Gastrocnemius medialis (tissue), 4 donors: ENCODE data around the gene ALX3. TPM values are rescaled to one million over a fixed set of nuclear protein-coding genes. Genes with fewer than 3 reads are reported as not detected.
A peak's percentile ranks its signal among the peaks of the same experiment; 100 is the strongest.

Experiments used
- ATAC-seq, 2 donors: fragments of 150-250 bp; one replicate each; pipeline ENCODE4 v1.9.1; 2016
- DNase-seq, 2 donors: peaks; one replicate each; pipeline ENCODE4 v3.0.0-alpha.2; 2019
- H3K27ac ChIP-seq, 4 donors: fragments of 200-600 bp; sonication (generic); 1 replicate in 1 of 4; 2 replicates in 3 of 4; pipeline ENCODE4 v1.5.1; 2016 to 2018; ENCODE audit warnings: mild to moderate bottlenecking in 2 of 4, moderate library complexity in 1 of 4
- H3K27me3 ChIP-seq, 3 donors: fragments of 200-600 bp; sonication (generic) in 2 of 3; 1 replicate in 1 of 3; 2 replicates in 2 of 3; pipeline versions ENCODE4 v1.5.1 to v1.6.0; 2016 to 2019; ENCODE audit warnings: mild to moderate bottlenecking in 1 of 3, moderate library complexity in 1 of 3
- H3K36me3 ChIP-seq, 2 donors: fragments of 200-600 bp; sonication (generic) in 1 of 2; one replicate each; pipeline ENCODE4 v1.5.1; 2017 to 2018
- H3K4me1 ChIP-seq, 2 donors: fragments of 200-600 bp; sonication (generic) in 1 of 2; one replicate each; pipeline ENCODE4 v1.5.1; 2016 to 2017; ENCODE audit warnings: mild to moderate bottlenecking in 2 of 2
- H3K4me3 ChIP-seq, 4 donors: fragments of 200-600 bp; sonication (generic) in 3 of 4; 1 replicate in 1 of 4; 2 replicates in 3 of 4; pipeline ENCODE4 v1.5.1; 2016 to 2019; ENCODE audit warnings: mild to moderate bottlenecking in 2 of 4
- H3K9me3 ChIP-seq, 3 donors: fragments of 200-600 bp; sonication (generic) in 2 of 3; 1 replicate in 1 of 3; 2 replicates in 2 of 3; pipeline ENCODE4 v1.5.1; 2016 to 2019
- POLR2A ChIP-seq, 2 donors: fragments of 450-650 bp; IDR thresholded peaks; one replicate each; pipeline ENCODE4 v1.6.1; 2017; ENCODE audit warnings: antibody characterized with exemption in 2 of 2, mild to moderate bottlenecking in 2 of 2, moderate library complexity in 2 of 2
- in situ Hi-C, 4 donors: fragments of 200-750 bp; cut with MboI; loops; one replicate each; pipeline versions ENCODE4 v1.15.0 to v1.8.0; 2017; ENCODE audit warnings: low sequenced_read_pairs in 4 of 4
- intact Hi-C: fragments of 100-400 bp; cut with DNase I; formaldehyde crosslinking; loops from one replicate; pipeline ENCODE4 v1.15.1; 2023; ENCODE audit warnings: low total_unique reads
- total RNA-seq, 4 donors: library from RNA; depleted of rRNA; stranded (reverse); fragments of >200 nt; gene quantifications; one replicate each; pipeline versions ENCODE4 v1.1.0 to v1.2.3, GENCODE V29; 2016
- TF ChIP-seq, protein P1 (sequence below), 5 experiments: fragments of 450-650 bp in 3 of 5; fragments of 200-600 bp in 2 of 5; sonication (generic) in 2 of 5; IDR thresholded peaks in 4 of 5; conservative IDR thresholded peaks in 1 of 5; 1 replicate in 4 of 5; 2 replicates in 1 of 5; pipeline ENCODE4 v1.5.1; 2016 to 2019; ENCODE audit warnings: antibody characterized with exemption in 5 of 5, mild to moderate bottlenecking in 3 of 5, moderate library complexity in 3 of 5

Gene ALX3
- total RNA-seq, 4 donors from 2014 or later = not detected

- TF ChIP-seq POLR2A (IDR thresholded peaks at IDR 0.05) = no peak
- TF ChIP-seq, protein P1, sequence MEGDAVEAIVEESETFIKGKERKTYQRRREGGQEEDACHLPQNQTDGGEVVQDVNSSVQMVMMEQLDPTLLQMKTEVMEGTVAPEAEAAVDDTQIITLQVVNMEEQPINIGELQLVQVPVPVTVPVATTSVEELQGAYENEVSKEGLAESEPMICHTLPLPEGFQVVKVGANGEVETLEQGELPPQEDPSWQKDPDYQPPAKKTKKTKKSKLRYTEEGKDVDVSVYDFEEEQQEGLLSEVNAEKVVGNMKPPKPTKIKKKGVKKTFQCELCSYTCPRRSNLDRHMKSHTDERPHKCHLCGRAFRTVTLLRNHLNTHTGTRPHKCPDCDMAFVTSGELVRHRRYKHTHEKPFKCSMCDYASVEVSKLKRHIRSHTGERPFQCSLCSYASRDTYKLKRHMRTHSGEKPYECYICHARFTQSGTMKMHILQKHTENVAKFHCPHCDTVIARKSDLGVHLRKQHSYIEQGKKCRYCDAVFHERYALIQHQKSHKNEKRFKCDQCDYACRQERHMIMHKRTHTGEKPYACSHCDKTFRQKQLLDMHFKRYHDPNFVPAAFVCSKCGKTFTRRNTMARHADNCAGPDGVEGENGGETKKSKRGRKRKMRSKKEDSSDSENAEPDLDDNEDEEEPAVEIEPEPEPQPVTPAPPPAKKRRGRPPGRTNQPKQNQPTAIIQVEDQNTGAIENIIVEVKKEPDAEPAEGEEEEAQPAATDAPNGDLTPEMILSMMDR (IDR thresholded peaks at IDR 0.05 in 4 of 5, conservative IDR thresholded peaks at IDR 0.05 in 1 of 5) = no peak
- ATAC-seq = no peak
Observed at GRCh38 chr1:110048923-110049601, 21.4 kb downstream of the ALX3 start.

GRCh38 chr1:110048240-110048639 lies 22.2 kb downstream of the ALX3 start:
- no peaks in the 10 kb centered on the region for H3K27me3 ChIP-seq
- TF ChIP-seq POLR2A (IDR thresholded peaks at IDR 0.05) = no peak
- TF ChIP-seq, protein P1 (IDR thresholded peaks at IDR 0.05 in 4 of 5, conservative IDR thresholded peaks at IDR 0.05 in 1 of 5) = no peak
- peaks cover 4 to 29% of the 10 kb centered on the region in 2 donors for H3K4me1 ChIP-seq
- peak in 1 of 2 donors; percentile 35 for ATAC-seq
- no peak for DNase-seq
- in situ Hi-C loops (loop anchor here in 1 of 4 donors (25.0 kb wide), 1 partner anchor 289 kb away; the partner anchor contains the start of gene RBM15), intact Hi-C loops (no loop called here)
- peaks cover 0 to 97% of the 10 kb centered on the region in 2 donors for H3K36me3 ChIP-seq
- H3K9me3 ChIP-seq = no peaks in the 10 kb centered on the region
- H3K4me3 ChIP-seq = no peak overlapping the region
- peak overlapping the region in 2 of 4 donors; percentile 17 to 39 for H3K27ac ChIP-seq

More at GRCh38 chr1:110048923-110049601, 21.4 kb downstream of the ALX3 start:
- H3K36me3 ChIP-seq = peaks cover 0 to 97% of the 10 kb centered on the region in 2 donors
- H3K27ac ChIP-seq = peak overlapping the region in 1 of 4 donors; percentile 54
- DNase-seq = no peak
- intact Hi-C loops = no loop called here
- H3K4me1 ChIP-seq = peaks cover 4 to 30% of the 10 kb centered on the region in 2 donors
- in situ Hi-C loops = loop anchor here in 1 of 4 donors (25.0 kb wide), 1 partner anchor 288 kb away; the partner anchor contains the start of gene RBM15
- no peaks in the 10 kb centered on the region for H3K9me3 ChIP-seq
- no peaks in the 10 kb centered on the region for H3K27me3 ChIP-seq
- no peak overlapping the region for H3K4me3 ChIP-seq

DNA sequence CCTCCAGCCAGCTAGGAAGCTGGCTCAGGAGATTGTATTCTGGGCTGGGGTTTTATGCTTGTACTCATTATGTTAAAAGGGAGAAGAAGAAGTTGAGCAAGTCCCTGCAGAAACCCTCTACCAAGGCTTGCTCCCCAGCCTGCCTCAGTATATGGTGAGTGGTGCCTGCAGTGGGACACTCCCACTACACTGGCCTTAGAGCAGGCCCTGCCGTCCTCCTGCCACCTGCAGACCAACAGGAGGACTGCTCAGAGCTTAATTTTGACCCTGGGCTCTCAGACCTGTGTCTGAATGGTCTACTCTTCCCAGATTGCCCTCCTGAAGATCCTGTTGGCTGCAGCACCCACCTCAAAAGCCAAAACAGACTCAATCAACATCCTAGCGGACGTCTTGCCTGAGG lies 23.0 kb downstream of the ALX3 start:
- no peak for ATAC-seq
- H3K9me3 ChIP-seq = no peaks in the 10 kb centered on the region
- no peak for DNase-seq
- TF ChIP-seq POLR2A (IDR thresholded peaks at IDR 0.05) = no peak
- TF ChIP-seq, protein P1 (IDR thresholded peaks at IDR 0.05 in 4 of 5, conservative IDR thresholded peaks at IDR 0.05 in 1 of 5) = no peak
- no peaks in the 10 kb centered on the region for H3K27me3 ChIP-seq
- peaks cover 4 to 29% of the 10 kb centered on the region in 2 donors for H3K4me1 ChIP-seq
- H3K4me3 ChIP-seq = no peak overlapping the region
- H3K27ac ChIP-seq = no peak overlapping the region
- in situ Hi-C loops = loop anchor here in 1 of 4 donors (25.0 kb wide), 1 partner anchor 290 kb away; the partner anchor contains the start of gene RBM15
- intact Hi-C loops = no loop called here
- peaks cover 0 to 97% of the 10 kb centered on the region in 2 donors for H3K36me3 ChIP-seq

DNA sequence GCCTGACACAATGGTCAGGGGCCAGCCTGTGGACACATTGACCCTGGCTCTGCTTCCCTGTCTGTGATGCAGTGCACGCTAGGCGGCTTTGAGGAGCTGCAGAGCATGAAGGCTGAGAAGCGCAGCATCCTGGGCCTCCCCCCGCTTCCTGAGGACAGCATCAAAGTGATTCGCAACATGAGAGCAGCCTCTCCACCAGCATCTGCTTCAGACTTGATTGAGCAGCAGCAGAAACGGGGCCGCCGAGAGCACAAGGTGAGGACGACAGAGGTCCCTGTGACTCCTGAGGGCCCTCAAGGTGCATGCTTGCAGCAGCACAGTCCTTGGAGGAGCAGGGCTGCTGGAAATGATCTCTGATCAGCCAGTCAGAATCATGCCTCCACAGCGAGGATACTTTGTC lies 27.5 kb downstream of the ALX3 start:
- no peak overlapping the region for H3K4me3 ChIP-seq

More for the DNA sequence above, 27.5 kb downstream of the ALX3 start:
- H3K9me3 ChIP-seq = no peaks in the 10 kb centered on the region
- DNase-seq (no peak), ATAC-seq (no peak)
- no peaks in the 10 kb centered on the region for H3K27me3 ChIP-seq
- no peak overlapping the region for H3K27ac ChIP-seq
- intact Hi-C loops (no loop called here), in situ Hi-C loops (loop anchor here in 1 of 4 donors (25.0 kb wide), 1 partner anchor 294 kb away; the partner anchor contains the start of gene RBM15)
- H3K4me1 ChIP-seq = peaks cover 0 to 6% of the 10 kb centered on the region in 2 donors
- H3K36me3 ChIP-seq = peaks cover 2 to 100% of the 10 kb centered on the region in 2 donors
- TF ChIP-seq, protein P1 (IDR thresholded peaks at IDR 0.05 in 4 of 5, conservative IDR thresholded peaks at IDR 0.05 in 1 of 5) = no peak
- TF ChIP-seq POLR2A (IDR thresholded peaks at IDR 0.05) = no peak
